Measurements from ENCODE around the gene NDUFB2.
"Not testable (repeated sequence)": the region's sequence is repeated elsewhere in the genome, so short reads cannot be mapped to it uniquely, and the experiment has no call there.

NDUFB2 gene

DNA sequence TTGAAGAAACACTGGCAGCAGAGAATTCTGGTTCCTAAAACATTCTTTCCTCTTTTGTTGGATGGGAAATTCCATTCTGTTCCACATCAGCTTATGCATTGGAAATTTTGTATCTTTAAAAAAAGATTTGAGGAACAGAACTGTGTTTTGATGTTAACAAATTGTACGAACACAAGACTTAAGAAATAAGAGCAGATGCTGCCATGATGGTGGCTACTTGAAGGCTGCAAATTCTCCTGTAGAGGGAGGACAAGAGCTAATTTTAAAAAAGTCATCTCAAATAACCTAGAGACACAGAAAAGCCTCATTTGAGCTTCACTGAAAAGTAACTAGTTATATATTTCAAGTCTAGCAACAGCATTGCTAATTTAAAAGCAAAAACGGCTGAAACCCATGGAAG is 29.8 kb downstream of the NDUFB2 start:
- ChIA-PET POLR2A (interaction anchor here (1.2 kb wide), 1 partner anchor 289 kb away, joined by 3 read pairs; the partner anchor contains the start of gene MRPS33), CTCF (interaction anchor here (0.6 to 0.9 kb wide), 4 partner anchors 12 to 495 kb away, joined by 3 to 4 read pairs (median 4); no protein-coding TSS in a partner anchor)
- peak; percentile 20 for DNase-seq (ENCODE audit: extremely low spot score)
- no peak for TF ChIP-seq LEF1 (IDR thresholded peaks at IDR 0.05; ENCODE audit: borderline replicate concordance)

GRCh38 chr7:140732416-140732815 is 35.9 kb downstream of the NDUFB2 start:
- DNase-seq (ENCODE audit: extremely low spot score) = no peak
- TF ChIP-seq FOXM1 (IDR thresholded peaks at IDR 0.05; ENCODE audit: borderline replicate concordance) (no peak), LEF1 (IDR thresholded peaks at IDR 0.05; ENCODE audit: borderline replicate concordance) (no peak), TARDBP (IDR thresholded peaks at IDR 0.05) (no peak), BHLHE40 (IDR thresholded peaks at IDR 0.05; ENCODE audit: borderline replicate concordance) (no peak), FOXA1 (IDR thresholded peaks at IDR 0.05) (no peak), ZNF384 (IDR thresholded peaks at IDR 0.05) (no peak), ARNT (IDR thresholded peaks at IDR 0.05) (no peak), FOXK2 (IDR thresholded peaks at IDR 0.05) (no peak), SP1 (IDR thresholded peaks at IDR 0.05) (no peak), SUZ12 (IDR thresholded peaks at IDR 0.05) (no peak), NFRKB (IDR thresholded peaks at IDR 0.05) (no peak), ELF4 (IDR thresholded peaks at IDR 0.05) (no peak), L3MBTL2 (conservative IDR thresholded peaks at IDR 0.05) (no peak), PKNOX1 (IDR thresholded peaks at IDR 0.05) (no peak), HDGF (IDR thresholded peaks at IDR 0.05; ENCODE audit: borderline replicate concordance) (no peak), CTBP1 (IDR thresholded peaks at IDR 0.05; ENCODE audit: borderline replicate concordance) (no peak)
- CTCF ChIA-PET = no interaction called here
- POLR2A ChIA-PET = no interaction called here

DNA sequence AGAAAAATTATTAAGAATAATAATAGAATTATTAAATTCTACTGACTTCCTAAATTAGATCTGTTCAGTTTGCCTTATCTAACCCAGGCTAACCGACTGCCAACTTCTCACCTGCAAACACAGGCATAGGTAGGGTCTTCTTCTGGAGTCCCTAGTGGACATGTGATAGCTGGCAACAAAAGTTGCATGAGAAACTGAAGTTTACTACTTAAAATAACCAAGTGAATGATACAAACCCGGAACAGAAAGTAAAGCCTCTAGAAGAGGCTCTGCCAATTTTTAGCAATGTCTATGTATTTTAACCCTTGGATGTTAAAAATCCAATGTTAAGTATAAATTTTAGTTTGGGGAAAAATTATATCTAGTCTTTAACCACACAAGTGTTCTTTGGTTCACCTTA is 37.6 kb downstream of the NDUFB2 start:
- CTCF ChIA-PET = no interaction called here
- TF ChIP-seq ZNF384 (IDR thresholded peaks at IDR 0.05) (no peak), SP1 (IDR thresholded peaks at IDR 0.05) (no peak), NFRKB (IDR thresholded peaks at IDR 0.05) (no peak), FOXM1 (IDR thresholded peaks at IDR 0.05; ENCODE audit: borderline replicate concordance) (no peak), FOXK2 (IDR thresholded peaks at IDR 0.05) (no peak), TARDBP (IDR thresholded peaks at IDR 0.05) (no peak), CTBP1 (IDR thresholded peaks at IDR 0.05; ENCODE audit: borderline replicate concordance) (no peak), BHLHE40 (IDR thresholded peaks at IDR 0.05; ENCODE audit: borderline replicate concordance) (no peak), PKNOX1 (IDR thresholded peaks at IDR 0.05) (no peak), ELF4 (IDR thresholded peaks at IDR 0.05) (no peak), ARNT (IDR thresholded peaks at IDR 0.05) (no peak), HDGF (IDR thresholded peaks at IDR 0.05; ENCODE audit: borderline replicate concordance) (no peak), SUZ12 (IDR thresholded peaks at IDR 0.05) (no peak), FOXA1 (IDR thresholded peaks at IDR 0.05) (no peak), LEF1 (IDR thresholded peaks at IDR 0.05; ENCODE audit: borderline replicate concordance) (no peak), L3MBTL2 (conservative IDR thresholded peaks at IDR 0.05) (no peak)
- POLR2A ChIA-PET = no interaction called here
- no peak for DNase-seq (ENCODE audit: extremely low spot score)

- DNase-seq (ENCODE audit: extremely low spot score) = no peak
- no peak for TF ChIP-seq FOXA1 (IDR thresholded peaks at IDR 0.05)
- TF ChIP-seq L3MBTL2 (conservative IDR thresholded peaks at IDR 0.05) = no peak
- TF ChIP-seq FOXK2 (IDR thresholded peaks at IDR 0.05) = no peak
- TF ChIP-seq HDGF (IDR thresholded peaks at IDR 0.05; ENCODE audit: borderline replicate concordance) = no peak
- TF ChIP-seq PKNOX1 (IDR thresholded peaks at IDR 0.05) = no peak
- no peak for TF ChIP-seq ZNF384 (IDR thresholded peaks at IDR 0.05)
- no peak for TF ChIP-seq SUZ12 (IDR thresholded peaks at IDR 0.05)
- CTCF ChIA-PET = no interaction called here
- POLR2A ChIA-PET = no interaction called here
Observed at GRCh38 chr7:140734729-140735128, 38.2 kb downstream of the NDUFB2 start.

GRCh38 chr7:140738280-140738679 is 41.8 kb downstream of the NDUFB2 start:
- DNase-seq (ENCODE audit: extremely low spot score) = no peak
- CTCF ChIA-PET = interaction anchor here (0.8 to 1.3 kb wide), 3 partner anchors 9 to 63 kb away, joined by 3 to 6 read pairs (median 4); no protein-coding TSS in a partner anchor
- TF ChIP-seq SUZ12 (IDR thresholded peaks at IDR 0.05) (no peak), PKNOX1 (IDR thresholded peaks at IDR 0.05) (no peak), ELF4 (IDR thresholded peaks at IDR 0.05) (no peak), NFRKB (IDR thresholded peaks at IDR 0.05) (no peak), CTBP1 (IDR thresholded peaks at IDR 0.05; ENCODE audit: borderline replicate concordance) (no peak), TARDBP (IDR thresholded peaks at IDR 0.05) (no peak)
- POLR2A ChIA-PET = interaction anchor here (0.8 kb wide), 1 partner anchor 41 kb away, joined by 3 read pairs; no protein-coding TSS in a partner anchor

GRCh38 chr7:140743255-140743654 is 46.7 kb downstream of the NDUFB2 start:
- POLR2A ChIA-PET; CTCF ChIA-PET; DNase-seq (ENCODE audit: extremely low spot score): not testable (repeated sequence)
